Liver (tissue), 3 donors: ENCODE measurements around the gene LPP.

Source experiments
- CTCF ChIP-seq: fragments of 150-350 bp; IDR thresholded peaks from 2 replicates; pipeline ENCODE4 v1.5.1; 2017; ENCODE audit warnings: improper control_type of control experiment, low read depth, low read length; ENCODE audit not compliant: missing input control
- FOXA1 ChIP-seq: IDR thresholded peaks from 2 replicates; pipeline ENCODE4 v1.6.1; 2016; ENCODE audit warnings: antibody characterized with exemption
- GABPA ChIP-seq, 2 donors: IDR thresholded peaks in 1 of 2; conservative IDR thresholded peaks in 1 of 2; 2 replicates each; pipeline ENCODE4 v1.6.1; 2016; ENCODE audit warnings: antibody characterized with exemption in 2 of 2, mild to moderate bottlenecking in 1 of 2, moderate library complexity in 1 of 2
- MAX ChIP-seq: IDR thresholded peaks from 2 replicates; pipeline ENCODE4 v1.6.1; 2016; ENCODE audit warnings: antibody characterized with exemption
- TAF1 ChIP-seq: conservative IDR thresholded peaks from 2 replicates; pipeline ENCODE4 v1.6.1; 2016; ENCODE audit warnings: antibody characterized with exemption, mild to moderate bottlenecking
- YY1 ChIP-seq: IDR thresholded peaks from 2 replicates; pipeline ENCODE4 v1.6.1; 2016; ENCODE audit warnings: antibody characterized with exemption, mild to moderate bottlenecking
- donor health status: healthy.
- donor health status: healthy.

DNA sequence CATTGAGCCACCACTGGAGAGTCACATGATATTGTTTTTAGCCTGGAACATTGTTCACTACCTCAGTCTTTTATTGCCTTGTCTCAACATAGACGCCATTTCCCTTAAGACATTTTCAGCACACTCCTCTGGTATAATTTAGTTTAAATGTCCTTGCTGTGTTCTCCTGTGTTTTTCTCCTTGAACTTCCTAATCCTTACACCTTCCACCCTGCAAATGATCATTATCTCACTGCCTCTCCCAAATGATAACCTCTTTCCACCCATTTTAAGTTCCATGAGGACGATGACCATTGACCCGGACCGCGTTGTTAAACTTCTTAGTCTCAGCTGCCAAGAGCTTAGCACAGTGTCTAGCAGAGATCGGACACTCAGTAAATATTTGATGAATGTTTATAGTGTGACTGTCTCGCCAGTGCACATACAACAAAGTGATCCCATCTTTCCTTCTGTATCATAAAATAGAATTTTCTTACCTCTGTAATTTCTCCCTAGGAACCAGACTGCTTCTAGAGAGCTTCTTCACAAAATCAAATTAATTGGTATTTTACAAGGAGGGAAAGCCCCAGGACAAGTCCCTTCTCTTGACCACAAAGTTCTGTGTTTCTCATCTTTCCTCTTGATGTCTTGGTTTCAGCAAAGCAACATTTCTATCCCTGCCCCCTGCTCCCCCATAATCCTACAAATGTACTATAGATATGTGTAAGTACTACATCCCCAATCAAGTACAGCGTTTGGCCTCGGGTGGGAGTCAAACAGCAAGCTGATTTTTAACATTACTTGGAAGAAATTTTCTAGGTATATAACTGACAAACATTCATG lies 429.6 kb downstream of the LPP start:
- TF ChIP-seq FOXA1 (no peak), CTCF (no peak), YY1 (peak; percentile 21), MAX (no peak), GABPA (IDR thresholded peaks at IDR 0.05 in 1 of 2, conservative IDR thresholded peaks at IDR 0.05 in 1 of 2) (no peak), TAF1 (no peak)
